Activated B cell treated with CpG ODN at 0.5 μM for 24 hours (primary cell): ENCODE data around the gene GRIK1. TPM values are rescaled to one million over a fixed set of nuclear protein-coding genes. Genes with fewer than 3 reads are reported as not detected.

ENCODE experiments used
- ATAC-seq: fragments of 200-7000 bp; cut with Tn5 transposase; one replicate; pipeline ENCODE4 v1.10.0; 2021; ENCODE audit warnings: low read depth, mild to moderate bottlenecking, moderate library complexity
- CTCF ChIA-PET: fragments of 350-600 bp; sonication (Branson Sonifier 250); formaldehyde crosslinking; loops from one replicate; lab custom pipeline; 2021; ENCODE audit warnings: antibody characterized with exemption; lab: Charles Lee
- POLR2A ChIA-PET: fragments of 350-600 bp; sonication (Branson Sonifier 250); formaldehyde crosslinking; loops from one replicate; lab custom pipeline; 2021; ENCODE audit warnings: antibody characterized with exemption; lab: Charles Lee
- DNase-seq: peaks from one replicate; pipeline ENCODE4 v3.0.0; 2022
- H3K27ac Mint-ChIP-seq: one replicate; pipeline ENCODE4 v1.8.0; 2020; ENCODE audit warnings: mixed read lengths
- H3K27me3 Mint-ChIP-seq: one replicate; pipeline ENCODE4 v1.8.0; 2021; ENCODE audit warnings: mixed read lengths
- H3K36me3 Mint-ChIP-seq: one replicate; pipeline ENCODE4 v1.8.0; 2021; ENCODE audit warnings: low read depth, mixed read lengths
- H3K4me1 Mint-ChIP-seq: one replicate; pipeline ENCODE4 v1.8.0; 2021; ENCODE audit warnings: mixed read lengths
- H3K4me3 Mint-ChIP-seq: one replicate; pipeline ENCODE4 v1.8.0; 2020; ENCODE audit warnings: mild to moderate bottlenecking, mixed read lengths
- H3K9me3 Mint-ChIP-seq: one replicate; pipeline ENCODE4 v1.8.0; 2020; ENCODE audit warnings: mixed read lengths
- intact Hi-C: fragments of 100-400 bp; cut with micrococcal nuclease; formaldehyde crosslinking; loops from one replicate; pipeline ENCODE4 v1.15.1; 2024
- total RNA-seq: library from RNA; stranded (reverse); gene quantifications from 2 replicates; pipeline ENCODE4 v1.2.3, GENCODE V29; 2022
- TF ChIP-seq, protein P1 (sequence below): fragments of 200-600 bp; IDR thresholded peaks from one replicate; pipeline ENCODE4 v1.8.0; 2022; ENCODE audit warnings: antibody characterized with exemption, mild to moderate bottlenecking

The GRIK1 gene
- total RNA-seq, 1 donor from 2014 or later, result not detected

DNA sequence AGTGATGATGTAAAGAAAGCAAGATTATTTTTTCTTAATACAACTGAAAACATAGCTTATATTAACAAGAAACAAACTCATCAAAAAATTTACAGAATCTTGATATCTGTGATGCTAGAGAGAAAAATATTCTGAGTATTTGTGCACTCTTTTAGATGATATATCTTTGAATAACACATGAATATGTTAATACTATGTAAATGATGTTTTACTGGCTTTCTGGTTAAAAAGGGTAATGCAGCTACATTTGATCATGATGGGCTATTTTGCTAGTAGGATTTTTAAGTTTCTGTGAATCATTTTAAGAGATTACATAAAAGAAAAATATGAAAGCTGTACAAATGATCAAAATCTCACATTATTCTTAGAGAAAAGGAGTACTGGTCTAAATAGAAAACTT, 114.5 kb downstream of the GRIK1 start:
- Mint-ChIP-seq H3K9me3 (peaks cover 7% of the 10 kb centered on the region), H3K4me3 (no peak overlapping the region), H3K27ac (no peak overlapping the region), H3K27me3 (peaks cover 4% of the 10 kb centered on the region), H3K36me3 (no peaks in the 10 kb centered on the region), H3K4me1 (no peaks in the 10 kb centered on the region)
- DNase-seq (no peak), ATAC-seq (no peak)
- CTCF ChIA-PET, result no interaction called here
- TF ChIP-seq, protein P1, sequence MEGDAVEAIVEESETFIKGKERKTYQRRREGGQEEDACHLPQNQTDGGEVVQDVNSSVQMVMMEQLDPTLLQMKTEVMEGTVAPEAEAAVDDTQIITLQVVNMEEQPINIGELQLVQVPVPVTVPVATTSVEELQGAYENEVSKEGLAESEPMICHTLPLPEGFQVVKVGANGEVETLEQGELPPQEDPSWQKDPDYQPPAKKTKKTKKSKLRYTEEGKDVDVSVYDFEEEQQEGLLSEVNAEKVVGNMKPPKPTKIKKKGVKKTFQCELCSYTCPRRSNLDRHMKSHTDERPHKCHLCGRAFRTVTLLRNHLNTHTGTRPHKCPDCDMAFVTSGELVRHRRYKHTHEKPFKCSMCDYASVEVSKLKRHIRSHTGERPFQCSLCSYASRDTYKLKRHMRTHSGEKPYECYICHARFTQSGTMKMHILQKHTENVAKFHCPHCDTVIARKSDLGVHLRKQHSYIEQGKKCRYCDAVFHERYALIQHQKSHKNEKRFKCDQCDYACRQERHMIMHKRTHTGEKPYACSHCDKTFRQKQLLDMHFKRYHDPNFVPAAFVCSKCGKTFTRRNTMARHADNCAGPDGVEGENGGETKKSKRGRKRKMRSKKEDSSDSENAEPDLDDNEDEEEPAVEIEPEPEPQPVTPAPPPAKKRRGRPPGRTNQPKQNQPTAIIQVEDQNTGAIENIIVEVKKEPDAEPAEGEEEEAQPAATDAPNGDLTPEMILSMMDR, result no peak
- intact Hi-C loops, result no loop called here
- POLR2A ChIA-PET, result no interaction called here

DNA sequence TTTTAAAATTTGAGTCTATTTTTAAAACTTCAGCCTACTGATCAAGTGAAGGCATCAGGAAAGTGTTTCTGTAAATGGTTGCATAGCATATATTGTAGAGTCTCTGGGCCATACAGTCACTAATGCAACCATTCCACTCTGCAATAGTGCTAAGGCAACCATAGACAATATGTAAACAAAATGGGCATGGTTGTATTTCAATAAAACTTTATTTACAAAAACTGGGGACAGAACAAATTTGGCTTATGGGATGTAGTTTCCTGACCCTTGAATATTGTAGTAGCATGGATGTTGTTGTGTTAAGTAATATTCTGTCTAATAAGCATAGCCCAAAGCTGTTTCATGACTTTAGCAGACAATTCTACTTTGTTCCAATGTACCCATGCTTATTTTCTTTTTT, 117.7 kb downstream of the GRIK1 start:
- DNase-seq (no peak), ATAC-seq (no peak)
- Mint-ChIP-seq H3K4me1 (no peaks in the 10 kb centered on the region), H3K27ac (no peak overlapping the region), H3K36me3 (no peaks in the 10 kb centered on the region), H3K9me3 (no peaks in the 10 kb centered on the region), H3K27me3 (peaks cover 2% of the 10 kb centered on the region), H3K4me3 (no peak overlapping the region)
- POLR2A ChIA-PET, result no interaction called here
- CTCF ChIA-PET, result no interaction called here
- TF ChIP-seq, protein P1, result no peak
- intact Hi-C loops, result no loop called here

DNA sequence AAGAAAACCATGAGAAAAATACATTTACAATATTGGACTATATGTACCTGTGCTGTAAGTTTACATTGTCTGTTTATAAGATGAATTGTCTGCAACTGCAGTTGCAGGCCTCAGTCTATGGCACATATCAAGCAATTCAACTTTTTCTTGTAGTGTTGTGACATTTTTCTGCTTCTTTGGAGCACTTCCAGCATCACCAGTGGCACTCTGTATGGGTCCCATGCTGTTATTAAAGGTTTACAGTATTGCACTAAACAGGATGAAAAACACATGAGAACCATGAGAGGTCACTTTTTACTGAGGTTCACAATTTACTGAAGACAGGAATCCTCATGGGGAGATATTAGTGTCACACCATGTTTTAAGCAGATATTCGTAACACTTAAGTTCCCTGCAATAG, 118.6 kb downstream of the GRIK1 start:
- Mint-ChIP-seq H3K9me3 (no peaks in the 10 kb centered on the region), H3K27me3 (peaks cover 2% of the 10 kb centered on the region), H3K4me1 (no peaks in the 10 kb centered on the region), H3K4me3 (no peak overlapping the region), H3K36me3 (no peaks in the 10 kb centered on the region), H3K27ac (no peak overlapping the region)
- ChIA-PET CTCF (no interaction called here), POLR2A (no interaction called here)
- ATAC-seq, result no peak
- no peak for DNase-seq
- TF ChIP-seq, protein P1, result no peak
- intact Hi-C loops, result no loop called here

DNA sequence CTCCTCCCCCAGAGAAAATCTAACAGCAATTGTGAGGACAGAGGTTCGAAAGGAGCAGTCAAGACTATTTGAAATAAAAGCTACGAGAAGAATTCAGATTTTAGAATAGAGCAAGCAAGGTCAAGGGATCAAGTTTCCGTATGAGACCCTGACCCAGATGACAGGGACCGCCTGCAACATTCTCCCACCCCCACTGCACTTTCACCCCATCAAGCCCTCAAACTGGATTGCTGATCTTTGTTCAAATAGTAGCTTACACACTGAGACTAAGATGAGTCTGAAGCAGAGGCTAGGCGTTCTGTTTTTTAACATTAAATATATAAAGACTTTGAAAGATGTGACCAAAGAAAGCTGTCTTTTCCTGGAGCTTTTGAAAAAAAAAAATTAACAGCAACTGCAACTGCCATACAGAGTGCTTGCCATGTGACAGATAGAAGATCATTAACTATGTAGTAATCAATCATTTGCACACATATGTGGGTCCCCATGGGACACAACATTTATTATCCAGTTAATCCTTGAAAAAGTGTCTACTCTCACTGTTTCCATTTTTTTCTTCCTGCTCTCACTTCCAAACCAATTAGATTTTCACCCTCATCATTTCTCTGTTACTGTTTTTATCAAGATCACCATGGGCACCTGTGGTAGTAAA, 120.0 kb downstream of the GRIK1 start:
- POLR2A ChIA-PET, result no interaction called here
- ATAC-seq, result no peak

DNA sequence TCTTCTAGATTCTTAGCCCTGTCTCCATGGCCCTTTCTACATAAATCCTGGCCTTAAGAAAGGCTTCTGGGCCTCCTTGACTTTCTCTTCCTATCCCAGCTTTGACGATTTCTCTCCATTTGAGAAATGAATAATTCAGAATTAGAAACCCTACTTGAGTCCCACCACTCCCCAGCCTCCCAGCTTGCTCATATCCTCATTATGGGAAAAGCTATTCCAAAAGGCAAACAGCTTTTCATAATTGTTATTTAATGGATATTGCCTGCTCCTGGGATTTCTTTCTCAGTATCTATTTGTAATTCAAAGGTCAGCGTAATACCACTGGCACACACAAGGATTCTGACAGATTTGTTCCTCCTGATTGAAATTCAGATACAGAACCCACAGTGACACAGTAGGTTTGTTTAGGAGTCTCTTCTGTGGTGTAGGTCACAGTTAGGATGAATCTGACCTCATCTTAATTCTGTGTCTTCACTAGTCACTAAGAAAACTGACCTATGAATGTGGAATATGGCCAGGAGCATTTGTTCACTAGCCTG, 121.3 kb downstream of the GRIK1 start:
- no peaks in the 10 kb centered on the region for H3K36me3 Mint-ChIP-seq
- ATAC-seq (no peak), DNase-seq (no peak)
- H3K4me1 Mint-ChIP-seq, result no peaks in the 10 kb centered on the region
- no peak overlapping the region for H3K4me3 Mint-ChIP-seq
- CTCF ChIA-PET, result no interaction called here
- TF ChIP-seq, protein P1, result no peak
- no peaks in the 10 kb centered on the region for H3K9me3 Mint-ChIP-seq
- POLR2A ChIA-PET, result no interaction called here
- intact Hi-C loops, result no loop called here
- no peak overlapping the region for H3K27ac Mint-ChIP-seq
- peaks cover 2% of the 10 kb centered on the region for H3K27me3 Mint-ChIP-seq

More for the DNA sequence above, 120.0 kb downstream of the GRIK1 start:
- H3K4me1 Mint-ChIP-seq, result no peaks in the 10 kb centered on the region
- no peaks in the 10 kb centered on the region for H3K27me3 Mint-ChIP-seq
- no peak for DNase-seq
- CTCF ChIA-PET, result no interaction called here
- intact Hi-C loops, result no loop called here
- no peaks in the 10 kb centered on the region for H3K9me3 Mint-ChIP-seq
- TF ChIP-seq, protein P1, result no peak
- H3K27ac Mint-ChIP-seq, result no peak overlapping the region
- H3K36me3 Mint-ChIP-seq, result no peaks in the 10 kb centered on the region
- H3K4me3 Mint-ChIP-seq, result no peak overlapping the region
